ENCODE data around the gene ATP10B. TPM values are rescaled to one million over a fixed set of nuclear protein-coding genes. Genes with fewer than 3 reads are reported as not detected.

Gene ATP10B
- total and polyA plus RNA-seq, 2 experiments from 2014 or later: 2.7 to 5.1 TPM

- Histone ChIP-seq H3K9me2 (replicated peaks; ENCODE audit: insufficient read depth) (no peaks in the 10 kb centered on the region), H2AFZ (no peak overlapping the region), H4K20me1 (ENCODE audit: insufficient read depth, poor library complexity, severe bottlenecking) (no peaks in the 10 kb centered on the region), H3K36me3 (replicated peaks; ENCODE audit: insufficient read depth, low read depth) (no peaks in the 10 kb centered on the region), H3K4me3 (no peak overlapping the region), H3K27ac (no peak overlapping the region), H3K79me2 (no peaks in the 10 kb centered on the region), H3K4me1 (ENCODE audit: insufficient read depth) (no peaks in the 10 kb centered on the region), H3K27me3 (no peaks in the 10 kb centered on the region), H3K9me3 (ENCODE audit: low read depth) (no peaks in the 10 kb centered on the region), H3K4me2 (no peak overlapping the region)
- no peak for DNase-seq (ENCODE audit: low spot score)
- WGBS (ENCODE audit: low lambda C conversion rate, missing lambda C conversion rate): 86% methylated on average over 2 of the region's 2 CpGs
- no peak for TF ChIP-seq EZH2 (IDR thresholded peaks at IDR 0.05; ENCODE audit: borderline replicate concordance)
- TF ChIP-seq CTCF (IDR thresholded peaks at IDR 0.05; ENCODE audit: poor library complexity): no peak
- TF ChIP-seq EZH2phosphoT487 (IDR thresholded peaks at IDR 0.05; ENCODE audit: low read depth, severe bottlenecking, unreplicated experiment): no peak
Measured at GRCh38 chr5:160793530-160793899, 58.5 kb downstream of the ATP10B start.

- no peaks in the 10 kb centered on the region for H3K36me3 ChIP-seq (replicated peaks; ENCODE audit: insufficient read depth, low read depth)
- 88% methylated on average over 7 of the region's 7 CpGs for WGBS (ENCODE audit: low lambda C conversion rate, missing lambda C conversion rate)
- no peaks in the 10 kb centered on the region for H4K20me1 ChIP-seq (ENCODE audit: insufficient read depth, poor library complexity, severe bottlenecking)
- no peaks in the 10 kb centered on the region for H3K9me2 ChIP-seq (replicated peaks; ENCODE audit: insufficient read depth)
- no peak for DNase-seq (ENCODE audit: low spot score)
- H3K79me2 ChIP-seq: no peaks in the 10 kb centered on the region
- H3K9me3 ChIP-seq (ENCODE audit: low read depth): no peaks in the 10 kb centered on the region
- H3K4me2 ChIP-seq: no peak overlapping the region
- H3K4me1 ChIP-seq (ENCODE audit: insufficient read depth): no peaks in the 10 kb centered on the region
- no peak overlapping the region for H2AFZ ChIP-seq
- H3K27ac ChIP-seq: no peak overlapping the region
- TF ChIP-seq CTCF (IDR thresholded peaks at IDR 0.05; ENCODE audit: poor library complexity) (no peak), EZH2phosphoT487 (IDR thresholded peaks at IDR 0.05; ENCODE audit: low read depth, severe bottlenecking, unreplicated experiment) (no peak), EZH2 (IDR thresholded peaks at IDR 0.05; ENCODE audit: borderline replicate concordance) (no peak)
- no peaks in the 10 kb centered on the region for H3K27me3 ChIP-seq
- H3K4me3 ChIP-seq: no peak overlapping the region
Measured at GRCh38 chr5:160792732-160793529, 59.1 kb downstream of the ATP10B start.

DNA sequence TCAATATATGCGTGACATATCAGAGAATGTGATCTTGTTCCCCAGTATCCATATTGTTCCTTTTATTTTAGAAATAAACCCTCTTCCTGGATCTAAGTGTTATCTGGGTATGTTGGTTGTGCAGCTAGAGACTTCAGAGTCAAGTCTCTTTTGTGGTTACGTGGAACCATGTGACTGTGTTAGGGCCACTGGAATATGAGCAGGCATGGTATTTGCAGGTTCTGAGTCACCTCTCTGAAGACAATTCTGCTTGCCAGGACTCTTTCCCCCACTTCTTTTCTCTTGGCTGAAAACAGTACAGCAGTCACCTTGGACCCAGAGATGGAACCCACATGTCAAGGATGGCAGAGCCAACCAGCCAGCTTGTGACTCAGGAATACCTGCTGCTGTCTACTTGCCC, 59.7 kb downstream of the ATP10B start:
- Histone ChIP-seq H4K20me1 (ENCODE audit: insufficient read depth, poor library complexity, severe bottlenecking) (no peaks in the 10 kb centered on the region), H3K9me2 (replicated peaks; ENCODE audit: insufficient read depth) (no peaks in the 10 kb centered on the region), H3K9me3 (ENCODE audit: low read depth) (no peaks in the 10 kb centered on the region), H3K36me3 (replicated peaks; ENCODE audit: insufficient read depth, low read depth) (no peaks in the 10 kb centered on the region), H3K27ac (no peak overlapping the region), H2AFZ (no peak overlapping the region), H3K4me3 (no peak overlapping the region), H3K79me2 (no peaks in the 10 kb centered on the region), H3K27me3 (no peaks in the 10 kb centered on the region), H3K4me2 (no peak overlapping the region), H3K4me1 (ENCODE audit: insufficient read depth) (peaks cover 4% of the 10 kb centered on the region)
- WGBS (ENCODE audit: low lambda C conversion rate, missing lambda C conversion rate): 91% methylated on average over 2 of the region's 2 CpGs
- no peak for DNase-seq (ENCODE audit: low spot score)
- TF ChIP-seq EZH2phosphoT487 (IDR thresholded peaks at IDR 0.05; ENCODE audit: low read depth, severe bottlenecking, unreplicated experiment): no peak
- TF ChIP-seq CTCF (IDR thresholded peaks at IDR 0.05; ENCODE audit: poor library complexity): no peak
- no peak for TF ChIP-seq EZH2 (IDR thresholded peaks at IDR 0.05; ENCODE audit: borderline replicate concordance)

Measured in hepatocyte (in vitro differentiated cells).